ENCODE measurements around the gene DPYSL5. TPM values are rescaled to one million over a fixed set of nuclear protein-coding genes. Genes with fewer than 3 reads are reported as not detected.

The DPYSL5 gene
- total and polyA plus RNA-seq, 9 of the 15 experiments (the other 6 are each of a cell fraction or from before 2014, with no cell fraction given) = 0.06 TPM; not detected in 8

- no peak for TF ChIP-seq MBD2 (IDR thresholded peaks at IDR 0.05; ENCODE audit: borderline replicate concordance, low read depth)
- TF ChIP-seq MEF2D (tag; conservative IDR thresholded peaks at IDR 0.05; ENCODE audit: low read depth) = no peak
- no peak for TF ChIP-seq ZNF717 (CRISPR knock-in tag; IDR thresholded peaks at IDR 0.05)
- TF ChIP-seq POU5F1 (IDR thresholded peaks at IDR 0.05; ENCODE audit: borderline replicate concordance, low read depth, low read length, partially characterized antibody) = no peak
- no peak for TF ChIP-seq KLF6 (CRISPR knock-in tag; IDR thresholded peaks at IDR 0.05; ENCODE audit: borderline replicate concordance)
- TF ChIP-seq XRCC4 (IDR thresholded peaks at IDR 0.05; ENCODE audit: extremely low read depth, insufficient read depth, insufficient read length) = no peak
- TF ChIP-seq FUS (optimal IDR thresholded peaks at IDR 0.05; ENCODE audit: low read depth, low read length) = no peak
- no peak for TF ChIP-seq CBX2 (IDR thresholded peaks at IDR 0.05; ENCODE audit: insufficient read depth, low read length, poor library complexity, severe bottlenecking)
- no peak for TF ChIP-seq GTF2A2 (tag; IDR thresholded peaks at IDR 0.05)
- no peak for TF ChIP-seq GATA2 (CRISPR knock-in tag; IDR thresholded peaks at IDR 0.05)
- TF ChIP-seq HDAC1 (IDR thresholded peaks at IDR 0.05) = peak in 1 of 2 experiments; percentile 55; a peak in 1 of 4 replicates
- TF ChIP-seq ETV1 (tag; conservative IDR thresholded peaks at IDR 0.05; ENCODE audit: low read depth) = peak; percentile 38; the same call in 1 of the 2 replicates
- peak; percentile 23; the same call in 1 of the 2 replicates for TF ChIP-seq TFAP4 (CRISPR knock-in tag; IDR thresholded peaks at IDR 0.05; ENCODE audit: borderline replicate concordance)
- TF ChIP-seq LCOR (CRISPR knock-in tag; IDR thresholded peaks at IDR 0.05) = 0 out of 2 replicates have a peak, but pooled peaks have one; percentile 24
- no peak for TF ChIP-seq USF1 (CRISPR knock-in tag; IDR thresholded peaks at IDR 0.05)
- TF ChIP-seq FOXA3 (CRISPR knock-in tag; conservative IDR thresholded peaks at IDR 0.05 in 1 of 2, IDR thresholded peaks at IDR 0.05 in 1 of 2) = no peak
- no peak for TF ChIP-seq SMAD2 (IDR thresholded peaks at IDR 0.05; ENCODE audit: low read depth, low read length)
- TF ChIP-seq, protein P1, sequence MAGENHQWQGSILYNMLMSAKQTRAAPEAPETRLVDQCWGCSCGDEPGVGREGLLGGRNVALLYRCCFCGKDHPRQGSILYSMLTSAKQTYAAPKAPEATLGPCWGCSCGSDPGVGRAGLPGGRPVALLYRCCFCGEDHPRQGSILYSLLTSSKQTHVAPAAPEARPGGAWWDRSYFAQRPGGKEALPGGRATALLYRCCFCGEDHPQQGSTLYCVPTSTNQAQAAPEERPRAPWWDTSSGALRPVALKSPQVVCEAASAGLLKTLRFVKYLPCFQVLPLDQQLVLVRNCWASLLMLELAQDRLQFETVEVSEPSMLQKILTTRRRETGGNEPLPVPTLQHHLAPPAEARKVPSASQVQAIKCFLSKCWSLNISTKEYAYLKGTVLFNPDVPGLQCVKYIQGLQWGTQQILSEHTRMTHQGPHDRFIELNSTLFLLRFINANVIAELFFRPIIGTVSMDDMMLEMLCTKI (IDR thresholded peaks at IDR 0.05; ENCODE audit: partially characterized antibody) = no peak
- TF ChIP-seq, protein P2, sequence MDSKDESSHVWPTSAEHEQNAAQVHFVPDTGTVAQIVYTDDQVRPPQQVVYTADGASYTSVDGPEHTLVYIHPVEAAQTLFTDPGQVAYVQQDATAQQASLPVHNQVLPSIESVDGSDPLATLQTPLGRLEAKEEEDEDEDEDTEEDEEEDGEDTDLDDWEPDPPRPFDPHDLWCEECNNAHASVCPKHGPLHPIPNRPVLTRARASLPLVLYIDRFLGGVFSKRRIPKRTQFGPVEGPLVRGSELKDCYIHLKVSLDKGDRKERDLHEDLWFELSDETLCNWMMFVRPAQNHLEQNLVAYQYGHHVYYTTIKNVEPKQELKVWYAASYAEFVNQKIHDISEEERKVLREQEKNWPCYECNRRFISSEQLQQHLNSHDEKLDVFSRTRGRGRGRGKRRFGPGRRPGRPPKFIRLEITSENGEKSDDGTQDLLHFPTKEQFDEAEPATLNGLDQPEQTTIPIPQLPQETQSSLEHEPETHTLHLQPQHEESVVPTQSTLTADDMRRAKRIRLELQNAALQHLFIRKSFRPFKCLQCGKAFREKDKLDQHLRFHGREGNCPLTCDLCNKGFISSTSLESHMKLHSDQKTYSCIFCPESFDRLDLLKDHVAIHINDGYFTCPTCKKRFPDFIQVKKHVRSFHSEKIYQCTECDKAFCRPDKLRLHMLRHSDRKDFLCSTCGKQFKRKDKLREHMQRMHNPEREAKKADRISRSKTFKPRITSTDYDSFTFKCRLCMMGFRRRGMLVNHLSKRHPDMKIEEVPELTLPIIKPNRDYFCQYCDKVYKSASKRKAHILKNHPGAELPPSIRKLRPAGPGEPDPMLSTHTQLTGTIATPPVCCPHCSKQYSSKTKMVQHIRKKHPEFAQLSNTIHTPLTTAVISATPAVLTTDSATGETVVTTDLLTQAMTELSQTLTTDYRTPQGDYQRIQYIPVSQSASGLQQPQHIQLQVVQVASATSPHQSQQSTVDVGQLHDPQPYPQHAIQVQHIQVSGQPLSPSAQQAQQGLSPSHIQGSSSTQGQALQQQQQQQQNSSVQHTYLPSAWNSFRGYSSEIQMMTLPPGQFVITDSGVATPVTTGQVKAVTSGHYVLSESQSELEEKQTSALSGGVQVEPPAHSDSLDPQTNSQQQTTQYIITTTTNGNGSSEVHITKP (IDR thresholded peaks at IDR 0.05; ENCODE audit: partially characterized antibody) = no peak
- TF ChIP-seq TAF7 (tag; IDR thresholded peaks at IDR 0.05) = no peak
- TF ChIP-seq RBM17 (IDR thresholded peaks at IDR 0.05; ENCODE audit: borderline replicate concordance, low read depth, low read length) = no peak
- no peak for TF ChIP-seq TRIM24 (IDR thresholded peaks at IDR 0.05)
Measured at GRCh38 chr2:26970928-26971627, 123.1 kb downstream of the DPYSL5 start (continued).

All from K562 (cell line).